Measurements from ENCODE around the gene LDB2. TPM values are rescaled to one million over a fixed set of nuclear protein-coding genes. Genes with fewer than 3 reads are reported as not detected.

Gene LDB2
- total and polyA plus RNA-seq, 2 experiments from 2014 or later, result 48.6 to 80.1 TPM

DNA sequence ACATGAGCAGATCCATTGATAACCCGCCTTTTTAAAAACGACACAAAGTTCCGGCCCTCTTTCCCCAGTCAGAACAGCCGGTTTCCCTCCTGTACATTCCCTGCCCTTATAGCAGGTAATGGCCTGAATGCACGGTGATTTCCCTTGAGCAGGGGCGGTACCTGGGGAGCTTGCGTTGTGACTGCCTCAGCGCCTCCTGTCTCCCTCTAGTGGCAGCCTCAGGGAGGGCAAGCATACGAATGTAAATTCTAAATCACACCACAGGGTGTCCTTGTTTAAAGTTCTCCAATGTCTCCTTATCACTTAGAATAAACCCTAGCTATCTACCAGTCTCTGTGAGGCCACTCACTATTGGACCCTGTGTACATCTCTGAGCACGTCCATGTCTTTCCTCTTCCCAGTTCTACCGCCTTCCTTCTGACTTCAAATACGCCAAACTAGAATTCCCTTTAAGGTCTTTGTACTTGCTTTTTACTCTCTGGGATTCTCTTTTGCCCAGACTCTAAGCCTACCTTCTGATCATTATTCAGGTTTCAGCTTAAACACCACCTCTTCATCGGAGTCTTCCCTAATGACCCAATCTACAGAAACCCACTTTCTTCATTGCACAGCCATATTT, 18.4 kb upstream of the LDB2 start:
- peaks cover 20% of the 10 kb centered on the region for H3K4me1 ChIP-seq (ENCODE audit: insufficient read depth)
- no peak overlapping the region for H3K4me3 ChIP-seq
- Mint-ChIP-seq H3K4me3 (no peak overlapping the region; the same call in 2 of the 3 replicates), H3K4me1 (peaks cover 30% of the 10 kb centered on the region), H3K27ac (no peak overlapping the region), H3K9me3 (peaks cover 4% of the 10 kb centered on the region; the same call in 2 of the 3 replicates), H3K27me3 (ENCODE audit: insufficient read depth, low read depth, poor library complexity) (peaks cover 10% of the 10 kb centered on the region), H3K36me3 (ENCODE audit: low read depth) (peaks cover 13% of the 10 kb centered on the region)
- no peaks in the 10 kb centered on the region for H4K20me1 ChIP-seq (replicated peaks; ENCODE audit: insufficient read depth)
- no peaks in the 10 kb centered on the region for H3K9me2 ChIP-seq (ENCODE audit: insufficient read depth)
- H3K36me3 ChIP-seq (ENCODE audit: insufficient read depth), result no peaks in the 10 kb centered on the region
- no peak overlapping the region for H2AFZ ChIP-seq
- H3F3A ChIP-seq (replicated peaks; ENCODE audit: low read depth), result no peaks in the 10 kb centered on the region
- DNase-seq (ENCODE audit: low spot score), result peak; percentile 95
- peak overlapping the region; percentile 53 for H3K27ac ChIP-seq (ENCODE audit: low read depth)
- peak; percentile 57 for TF ChIP-seq CREB1 (CRISPR knock-in tag; IDR thresholded peaks at IDR 0.05; ENCODE audit: low read depth)
- TF ChIP-seq EZH2phosphoT487 (IDR thresholded peaks at IDR 0.05; ENCODE audit: unreplicated experiment), result no peak
- TF ChIP-seq, protein P1, sequence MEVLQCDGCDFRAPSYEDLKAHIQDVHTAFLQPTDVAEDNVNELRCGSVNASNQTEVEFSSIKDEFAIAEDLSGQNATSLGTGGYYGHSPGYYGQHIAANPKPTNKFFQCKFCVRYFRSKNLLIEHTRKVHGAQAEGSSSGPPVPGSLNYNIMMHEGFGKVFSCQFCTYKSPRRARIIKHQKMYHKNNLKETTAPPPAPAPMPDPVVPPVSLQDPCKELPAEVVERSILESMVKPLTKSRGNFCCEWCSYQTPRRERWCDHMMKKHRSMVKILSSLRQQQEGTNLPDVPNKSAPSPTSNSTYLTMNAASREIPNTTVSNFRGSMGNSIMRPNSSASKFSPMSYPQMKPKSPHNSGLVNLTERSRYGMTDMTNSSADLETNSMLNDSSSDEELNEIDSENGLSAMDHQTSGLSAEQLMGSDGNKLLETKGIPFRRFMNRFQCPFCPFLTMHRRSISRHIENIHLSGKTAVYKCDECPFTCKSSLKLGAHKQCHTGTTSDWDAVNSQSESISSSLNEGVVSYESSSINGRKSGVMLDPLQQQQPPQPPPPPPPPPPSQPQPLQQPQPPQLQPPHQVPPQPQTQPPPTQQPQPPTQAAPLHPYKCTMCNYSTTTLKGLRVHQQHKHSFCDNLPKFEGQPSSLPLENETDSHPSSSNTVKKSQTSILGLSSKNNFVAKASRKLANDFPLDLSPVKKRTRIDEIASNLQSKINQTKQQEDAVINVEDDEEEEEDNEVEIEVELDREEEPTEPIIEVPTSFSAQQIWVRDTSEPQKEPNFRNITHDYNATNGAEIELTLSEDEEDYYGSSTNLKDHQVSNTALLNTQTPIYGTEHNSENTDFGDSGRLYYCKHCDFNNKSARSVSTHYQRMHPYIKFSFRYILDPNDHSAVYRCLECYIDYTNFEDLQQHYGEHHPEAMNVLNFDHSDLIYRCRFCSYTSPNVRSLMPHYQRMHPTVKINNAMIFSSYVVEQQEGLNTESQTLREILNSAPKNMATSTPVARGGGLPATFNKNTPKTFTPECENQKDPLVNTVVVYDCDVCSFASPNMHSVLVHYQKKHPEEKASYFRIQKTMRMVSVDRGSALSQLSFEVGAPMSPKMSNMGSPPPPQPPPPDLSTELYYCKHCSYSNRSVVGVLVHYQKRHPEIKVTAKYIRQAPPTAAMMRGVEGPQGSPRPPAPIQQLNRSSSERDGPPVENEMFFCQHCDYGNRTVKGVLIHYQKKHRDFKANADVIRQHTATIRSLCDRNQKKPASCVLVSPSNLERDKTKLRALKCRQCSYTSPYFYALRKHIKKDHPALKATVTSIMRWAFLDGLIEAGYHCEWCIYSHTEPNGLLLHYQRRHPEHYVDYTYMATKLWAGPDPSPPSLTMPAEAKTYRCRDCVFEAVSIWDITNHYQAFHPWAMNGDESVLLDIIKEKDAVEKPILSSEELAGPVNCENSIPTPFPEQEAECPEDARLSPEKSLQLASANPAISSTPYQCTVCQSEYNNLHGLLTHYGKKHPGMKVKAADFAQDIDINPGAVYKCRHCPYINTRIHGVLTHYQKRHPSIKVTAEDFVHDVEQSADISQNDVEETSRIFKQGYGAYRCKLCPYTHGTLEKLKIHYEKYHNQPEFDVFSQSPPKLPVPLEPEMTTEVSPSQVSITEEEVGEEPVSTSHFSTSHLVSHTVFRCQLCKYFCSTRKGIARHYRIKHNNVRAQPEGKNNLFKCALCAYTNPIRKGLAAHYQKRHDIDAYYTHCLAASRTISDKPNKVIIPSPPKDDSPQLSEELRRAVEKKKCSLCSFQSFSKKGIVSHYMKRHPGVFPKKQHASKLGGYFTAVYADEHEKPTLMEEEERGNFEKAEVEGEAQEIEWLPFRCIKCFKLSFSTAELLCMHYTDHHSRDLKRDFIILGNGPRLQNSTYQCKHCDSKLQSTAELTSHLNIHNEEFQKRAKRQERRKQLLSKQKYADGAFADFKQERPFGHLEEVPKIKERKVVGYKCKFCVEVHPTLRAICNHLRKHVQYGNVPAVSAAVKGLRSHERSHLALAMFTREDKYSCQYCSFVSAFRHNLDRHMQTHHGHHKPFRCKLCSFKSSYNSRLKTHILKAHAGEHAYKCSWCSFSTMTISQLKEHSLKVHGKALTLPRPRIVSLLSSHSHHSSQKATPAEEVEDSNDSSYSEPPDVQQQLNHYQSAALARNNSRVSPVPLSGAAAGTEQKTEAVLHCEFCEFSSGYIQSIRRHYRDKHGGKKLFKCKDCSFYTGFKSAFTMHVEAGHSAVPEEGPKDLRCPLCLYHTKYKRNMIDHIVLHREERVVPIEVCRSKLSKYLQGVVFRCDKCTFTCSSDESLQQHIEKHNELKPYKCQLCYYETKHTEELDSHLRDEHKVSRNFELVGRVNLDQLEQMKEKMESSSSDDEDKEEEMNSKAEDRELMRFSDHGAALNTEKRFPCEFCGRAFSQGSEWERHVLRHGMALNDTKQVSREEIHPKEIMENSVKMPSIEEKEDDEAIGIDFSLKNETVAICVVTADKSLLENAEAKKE (CRISPR knock-in tag; IDR thresholded peaks at IDR 0.05), result peak; percentile 11; the same call in 1 of the 2 replicates
- TF ChIP-seq, protein P2, sequence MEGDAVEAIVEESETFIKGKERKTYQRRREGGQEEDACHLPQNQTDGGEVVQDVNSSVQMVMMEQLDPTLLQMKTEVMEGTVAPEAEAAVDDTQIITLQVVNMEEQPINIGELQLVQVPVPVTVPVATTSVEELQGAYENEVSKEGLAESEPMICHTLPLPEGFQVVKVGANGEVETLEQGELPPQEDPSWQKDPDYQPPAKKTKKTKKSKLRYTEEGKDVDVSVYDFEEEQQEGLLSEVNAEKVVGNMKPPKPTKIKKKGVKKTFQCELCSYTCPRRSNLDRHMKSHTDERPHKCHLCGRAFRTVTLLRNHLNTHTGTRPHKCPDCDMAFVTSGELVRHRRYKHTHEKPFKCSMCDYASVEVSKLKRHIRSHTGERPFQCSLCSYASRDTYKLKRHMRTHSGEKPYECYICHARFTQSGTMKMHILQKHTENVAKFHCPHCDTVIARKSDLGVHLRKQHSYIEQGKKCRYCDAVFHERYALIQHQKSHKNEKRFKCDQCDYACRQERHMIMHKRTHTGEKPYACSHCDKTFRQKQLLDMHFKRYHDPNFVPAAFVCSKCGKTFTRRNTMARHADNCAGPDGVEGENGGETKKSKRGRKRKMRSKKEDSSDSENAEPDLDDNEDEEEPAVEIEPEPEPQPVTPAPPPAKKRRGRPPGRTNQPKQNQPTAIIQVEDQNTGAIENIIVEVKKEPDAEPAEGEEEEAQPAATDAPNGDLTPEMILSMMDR (conservative IDR thresholded peaks at IDR 0.05; ENCODE audit: low read depth in 2 of 2), result peak; percentile 99 to 100
- no peak for TF ChIP-seq POLR2AphosphoS5 (IDR thresholded peaks at IDR 0.05; ENCODE audit: low read depth)
- TF ChIP-seq, protein P3, sequence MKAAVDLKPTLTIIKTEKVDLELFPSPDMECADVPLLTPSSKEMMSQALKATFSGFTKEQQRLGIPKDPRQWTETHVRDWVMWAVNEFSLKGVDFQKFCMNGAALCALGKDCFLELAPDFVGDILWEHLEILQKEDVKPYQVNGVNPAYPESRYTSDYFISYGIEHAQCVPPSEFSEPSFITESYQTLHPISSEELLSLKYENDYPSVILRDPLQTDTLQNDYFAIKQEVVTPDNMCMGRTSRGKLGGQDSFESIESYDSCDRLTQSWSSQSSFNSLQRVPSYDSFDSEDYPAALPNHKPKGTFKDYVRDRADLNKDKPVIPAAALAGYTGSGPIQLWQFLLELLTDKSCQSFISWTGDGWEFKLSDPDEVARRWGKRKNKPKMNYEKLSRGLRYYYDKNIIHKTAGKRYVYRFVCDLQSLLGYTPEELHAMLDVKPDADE (IDR thresholded peaks at IDR 0.05), result no peak
- 0 out of 2 replicates have a peak, but pooled peaks have one; percentile 4 for TF ChIP-seq ZNF114 (CRISPR knock-in tag; IDR thresholded peaks at IDR 0.05)
- no peaks in the 10 kb centered on the region for H3K79me2 ChIP-seq (replicated peaks; ENCODE audit: insufficient read depth)
- peak overlapping the region; percentile 47 for H3K4me2 ChIP-seq
- peak; percentile 88 for ATAC-seq
- no peaks in the 10 kb centered on the region for H3K27me3 ChIP-seq (ENCODE audit: insufficient read depth)
